ENCODE results near the gene DPYSL5. TPM values are rescaled to one million over a fixed set of nuclear protein-coding genes. Genes with fewer than 3 reads are reported as not detected.

Gene DPYSL5
- total and polyA plus RNA-seq, 2 experiments from 2014 or later = 0.21 to 0.63 TPM

DNA sequence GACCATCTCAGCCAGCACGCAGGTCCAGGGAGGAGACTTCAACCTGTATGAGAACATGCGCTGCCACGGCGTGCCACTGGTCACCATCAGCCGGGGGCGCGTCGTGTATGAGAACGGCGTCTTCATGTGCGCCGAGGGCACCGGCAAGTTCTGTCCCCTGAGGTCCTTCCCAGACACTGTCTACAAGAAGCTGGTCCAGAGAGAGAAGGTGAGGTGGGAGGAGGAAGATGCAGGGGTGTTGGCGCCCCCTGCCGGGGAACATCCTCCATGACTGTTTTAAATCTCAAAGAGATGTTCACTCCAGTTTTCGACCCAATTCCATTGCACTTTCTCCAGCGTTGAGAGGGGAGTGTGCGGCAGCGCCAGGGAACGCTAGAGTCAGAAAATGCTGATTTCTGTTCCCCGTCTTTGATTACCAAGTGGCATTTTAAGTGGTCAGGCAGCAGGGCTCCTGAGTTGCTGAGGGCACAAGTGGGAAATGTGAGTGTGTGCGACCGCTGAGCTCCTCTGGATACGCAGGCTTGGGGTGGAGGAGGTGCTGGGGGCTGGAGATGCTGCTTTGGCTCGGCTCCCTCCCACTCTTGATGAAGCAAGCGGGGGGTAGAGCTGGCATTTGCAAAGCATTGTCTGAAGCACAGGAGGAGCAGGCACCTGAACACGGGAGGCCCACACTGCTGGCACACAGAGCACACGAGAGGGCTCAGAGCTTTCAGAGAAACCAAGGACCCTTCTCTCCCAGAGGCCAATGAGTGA is 94.8 kb downstream of the DPYSL5 start:
- TF ChIP-seq EZH2phosphoT487 (IDR thresholded peaks at IDR 0.05; ENCODE audit: low read depth, severe bottlenecking, unreplicated experiment) = no peak
- TF ChIP-seq, protein P1, sequence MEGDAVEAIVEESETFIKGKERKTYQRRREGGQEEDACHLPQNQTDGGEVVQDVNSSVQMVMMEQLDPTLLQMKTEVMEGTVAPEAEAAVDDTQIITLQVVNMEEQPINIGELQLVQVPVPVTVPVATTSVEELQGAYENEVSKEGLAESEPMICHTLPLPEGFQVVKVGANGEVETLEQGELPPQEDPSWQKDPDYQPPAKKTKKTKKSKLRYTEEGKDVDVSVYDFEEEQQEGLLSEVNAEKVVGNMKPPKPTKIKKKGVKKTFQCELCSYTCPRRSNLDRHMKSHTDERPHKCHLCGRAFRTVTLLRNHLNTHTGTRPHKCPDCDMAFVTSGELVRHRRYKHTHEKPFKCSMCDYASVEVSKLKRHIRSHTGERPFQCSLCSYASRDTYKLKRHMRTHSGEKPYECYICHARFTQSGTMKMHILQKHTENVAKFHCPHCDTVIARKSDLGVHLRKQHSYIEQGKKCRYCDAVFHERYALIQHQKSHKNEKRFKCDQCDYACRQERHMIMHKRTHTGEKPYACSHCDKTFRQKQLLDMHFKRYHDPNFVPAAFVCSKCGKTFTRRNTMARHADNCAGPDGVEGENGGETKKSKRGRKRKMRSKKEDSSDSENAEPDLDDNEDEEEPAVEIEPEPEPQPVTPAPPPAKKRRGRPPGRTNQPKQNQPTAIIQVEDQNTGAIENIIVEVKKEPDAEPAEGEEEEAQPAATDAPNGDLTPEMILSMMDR (IDR thresholded peaks at IDR 0.05; ENCODE audit: poor library complexity) = peak; percentile 83
- Histone ChIP-seq H2AFZ (no peak overlapping the region), H4K20me1 (ENCODE audit: insufficient read depth, poor library complexity, severe bottlenecking) (no peaks in the 10 kb centered on the region), H3K9me2 (replicated peaks; ENCODE audit: insufficient read depth) (no peaks in the 10 kb centered on the region), H3K4me2 (no peak overlapping the region), H3K27ac (no peak overlapping the region), H3K4me1 (ENCODE audit: insufficient read depth) (no peaks in the 10 kb centered on the region), H3K36me3 (replicated peaks; ENCODE audit: insufficient read depth, low read depth) (no peaks in the 10 kb centered on the region), H3K79me2 (no peaks in the 10 kb centered on the region), H3K9me3 (ENCODE audit: low read depth) (no peaks in the 10 kb centered on the region), H3K27me3 (peaks cover 8% of the 10 kb centered on the region), H3K4me3 (no peak overlapping the region)
- DNase-seq (ENCODE audit: low spot score) = peak; percentile 80
- 19% methylated on average over 28 of the region's 28 CpGs for WGBS (ENCODE audit: low lambda C conversion rate, missing lambda C conversion rate)

- H4K20me1 ChIP-seq (ENCODE audit: insufficient read depth, poor library complexity, severe bottlenecking) = no peaks in the 10 kb centered on the region
- no peaks in the 10 kb centered on the region for H3K79me2 ChIP-seq
- no peaks in the 10 kb centered on the region for H3K36me3 ChIP-seq (replicated peaks; ENCODE audit: insufficient read depth, low read depth)
- no peak overlapping the region for H3K4me3 ChIP-seq
- no peak overlapping the region for H3K27ac ChIP-seq
- H2AFZ ChIP-seq = no peak overlapping the region
- H3K9me3 ChIP-seq (ENCODE audit: low read depth) = no peaks in the 10 kb centered on the region
- no peak for DNase-seq (ENCODE audit: low spot score)
- WGBS (ENCODE audit: low lambda C conversion rate, missing lambda C conversion rate) = 86% methylated on average over 12 of the region's 12 CpGs
- no peaks in the 10 kb centered on the region for H3K4me1 ChIP-seq (ENCODE audit: insufficient read depth)
- no peak overlapping the region for H3K4me2 ChIP-seq
- H3K9me2 ChIP-seq (replicated peaks; ENCODE audit: insufficient read depth) = no peaks in the 10 kb centered on the region
- H3K27me3 ChIP-seq = peaks cover 8% of the 10 kb centered on the region
- TF ChIP-seq EZH2 (IDR thresholded peaks at IDR 0.05; ENCODE audit: borderline replicate concordance) (no peak), EZH2phosphoT487 (IDR thresholded peaks at IDR 0.05; ENCODE audit: low read depth, severe bottlenecking, unreplicated experiment) (no peak)
- TF ChIP-seq, protein P1 (IDR thresholded peaks at IDR 0.05; ENCODE audit: poor library complexity) = no peak
These were observed 98.2 kb downstream of the DPYSL5 start for GRCh38 chr2:26945991-26946750.

- no peaks in the 10 kb centered on the region for H4K20me1 ChIP-seq (ENCODE audit: insufficient read depth, poor library complexity, severe bottlenecking)
- H2AFZ ChIP-seq = no peak overlapping the region
- 83% methylated on average over 34 of the region's 34 CpGs for WGBS (ENCODE audit: low lambda C conversion rate, missing lambda C conversion rate)
- no peaks in the 10 kb centered on the region for H3K4me1 ChIP-seq (ENCODE audit: insufficient read depth)
- no peak overlapping the region for H3K4me3 ChIP-seq
- no peak overlapping the region for H3K27ac ChIP-seq
- peaks cover 8% of the 10 kb centered on the region for H3K27me3 ChIP-seq
- H3K9me3 ChIP-seq (ENCODE audit: low read depth) = no peaks in the 10 kb centered on the region
- no peaks in the 10 kb centered on the region for H3K9me2 ChIP-seq (replicated peaks; ENCODE audit: insufficient read depth)
- H3K79me2 ChIP-seq = no peaks in the 10 kb centered on the region
- TF ChIP-seq, protein P1 (IDR thresholded peaks at IDR 0.05; ENCODE audit: poor library complexity) = no peak
- TF ChIP-seq EZH2phosphoT487 (IDR thresholded peaks at IDR 0.05; ENCODE audit: low read depth, severe bottlenecking, unreplicated experiment) = no peak
- TF ChIP-seq EZH2 (IDR thresholded peaks at IDR 0.05; ENCODE audit: borderline replicate concordance) = no peak
- no peaks in the 10 kb centered on the region for H3K36me3 ChIP-seq (replicated peaks; ENCODE audit: insufficient read depth, low read depth)
- peak; percentile 22 for DNase-seq (ENCODE audit: low spot score)
- H3K4me2 ChIP-seq = no peak overlapping the region
These were observed 99.2 kb downstream of the DPYSL5 start for GRCh38 chr2:26946841-26947784.
